D721Med (cell line): ENCODE measurements around the gene SPRED2.
A peak's percentile ranks its signal among the peaks of the same experiment; 100 is the strongest.

ENCODE experiments used
- DNase-seq: peaks from one replicate; pipeline ENCODE4 v3.0.0; 2011; ENCODE audit warnings: low spot score; ENCODE audit not compliant: insufficient read length
- FAIRE-seq: peaks from 2 replicates; lab custom pipeline; 2011; peaks lifted over from hg19 to GRCh38; lab: Jason Lieb, UNC
- CTCF ChIP-seq: IDR thresholded peaks from 2 replicates; pipeline ENCODE4 v1.5.1; 2012; ENCODE audit warnings: mild to moderate bottlenecking, control low read depth; ENCODE audit not compliant: insufficient read depth; ENCODE audit errors: missing control alignments

SPRED2 gene

GRCh38 chr2:65425276-65425675 lies 7.1 kb downstream of the SPRED2 start:
- no peak for DNase-seq
- FAIRE-seq: peak; percentile 41
- TF ChIP-seq CTCF: no peak

- DNase-seq: no peak
- no peak for FAIRE-seq
- no peak for TF ChIP-seq CTCF
Measured at GRCh38 chr2:65424391-65424790, 8.0 kb downstream of the SPRED2 start.

GRCh38 chr2:65421432-65421748 lies 11.0 kb downstream of the SPRED2 start:
- FAIRE-seq: no peak
- DNase-seq: no peak

GRCh38 chr2:65420712-65421431 lies 11.5 kb downstream of the SPRED2 start:
- FAIRE-seq: no peak
- DNase-seq: no peak
- no peak for TF ChIP-seq CTCF

More at GRCh38 chr2:65421432-65421748, 11.0 kb downstream of the SPRED2 start:
- TF ChIP-seq CTCF: no peak

- TF ChIP-seq CTCF: no peak
- DNase-seq: no peak
- no peak for FAIRE-seq
Measured at GRCh38 chr2:65417509-65418085, 14.8 kb downstream of the SPRED2 start.

- no peak for TF ChIP-seq CTCF
- DNase-seq (no peak), FAIRE-seq (no peak)
Measured at GRCh38 chr2:65416945-65417344, 15.5 kb downstream of the SPRED2 start.

GRCh38 chr2:65416321-65416720 lies 16.1 kb downstream of the SPRED2 start:
- FAIRE-seq (no peak), DNase-seq (no peak)
- TF ChIP-seq CTCF: no peak
